Esophagus muscularis mucosa (tissue), 3 donors: Measurements from ENCODE around the gene CARD8.

Experiments
- POLR2A ChIP-seq: fragments of 450-650 bp; IDR thresholded peaks from one replicate; pipeline ENCODE4 v1.6.1; 2017; ENCODE audit warnings: antibody characterized with exemption, moderate library complexity, mild to moderate bottlenecking, low read depth
- POLR2AphosphoS5 ChIP-seq, 2 donors: sonication (generic); formaldehyde crosslinking; IDR thresholded peaks; one replicate each; pipeline ENCODE4 v1.6.1; 2017; ENCODE audit warnings: antibody characterized with exemption in 2 of 2
- TF ChIP-seq, protein P1 (sequence below), 3 experiments: fragments of 200-600 bp in 2 of 3; fragments of 450-650 bp in 1 of 3; sonication (generic) in 2 of 3; IDR thresholded peaks; one replicate each; pipeline ENCODE4 v1.5.1; 2017 to 2019; ENCODE audit warnings: antibody characterized with exemption in 3 of 3, mild to moderate bottlenecking in 2 of 3, moderate library complexity in 1 of 3

- TF ChIP-seq POLR2A, result no peak
- TF ChIP-seq, protein P1, sequence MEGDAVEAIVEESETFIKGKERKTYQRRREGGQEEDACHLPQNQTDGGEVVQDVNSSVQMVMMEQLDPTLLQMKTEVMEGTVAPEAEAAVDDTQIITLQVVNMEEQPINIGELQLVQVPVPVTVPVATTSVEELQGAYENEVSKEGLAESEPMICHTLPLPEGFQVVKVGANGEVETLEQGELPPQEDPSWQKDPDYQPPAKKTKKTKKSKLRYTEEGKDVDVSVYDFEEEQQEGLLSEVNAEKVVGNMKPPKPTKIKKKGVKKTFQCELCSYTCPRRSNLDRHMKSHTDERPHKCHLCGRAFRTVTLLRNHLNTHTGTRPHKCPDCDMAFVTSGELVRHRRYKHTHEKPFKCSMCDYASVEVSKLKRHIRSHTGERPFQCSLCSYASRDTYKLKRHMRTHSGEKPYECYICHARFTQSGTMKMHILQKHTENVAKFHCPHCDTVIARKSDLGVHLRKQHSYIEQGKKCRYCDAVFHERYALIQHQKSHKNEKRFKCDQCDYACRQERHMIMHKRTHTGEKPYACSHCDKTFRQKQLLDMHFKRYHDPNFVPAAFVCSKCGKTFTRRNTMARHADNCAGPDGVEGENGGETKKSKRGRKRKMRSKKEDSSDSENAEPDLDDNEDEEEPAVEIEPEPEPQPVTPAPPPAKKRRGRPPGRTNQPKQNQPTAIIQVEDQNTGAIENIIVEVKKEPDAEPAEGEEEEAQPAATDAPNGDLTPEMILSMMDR (IDR thresholded peaks at IDR 0.05), result no peak
- TF ChIP-seq POLR2AphosphoS5 (IDR thresholded peaks at IDR 0.05), result no peak
These were observed 74.2 kb downstream of the CARD8 start for GRCh38 chr19:48181505-48181904.
